HCT116 (cell line): Measurements from ENCODE around the gene IQCB1.

Source experiments
- ATF3 ChIP-seq: IDR thresholded peaks from 2 replicates; pipeline ENCODE4 v1.6.1; 2012
- CEBPB ChIP-seq: IDR thresholded peaks from 2 replicates; pipeline ENCODE4 v1.6.1; 2012; ENCODE audit warnings: low read depth
- CTCF ChIP-seq, 3 experiments: fragments of 200-600 bp in 1 of 3; sonication (generic) in 1 of 3; IDR thresholded peaks in 2 of 3; conservative IDR thresholded peaks in 1 of 3; 2 replicates each; pipeline ENCODE4 v1.5.1; 2012 to 2017; ENCODE audit warnings: low read depth in 2 of 3, low read length in 2 of 3, antibody characterized with exemption in 1 of 3, borderline replicate concordance in 1 of 3, control low read depth in 1 of 3, mild to moderate bottlenecking in 1 of 3, mixed read lengths in 1 of 3, mixed run types in 1 of 3, moderate library complexity in 1 of 3; ENCODE audit not compliant: insufficient read depth in 1 of 3
- EZH2phosphoT487 ChIP-seq: fragments of 200-600 bp; IDR thresholded peaks from 2 replicates; pipeline ENCODE4 v1.6.1; 2018; ENCODE audit warnings: antibody characterized with exemption, borderline replicate concordance
- JUND ChIP-seq: IDR thresholded peaks from 2 replicates; pipeline ENCODE4 v1.6.1; 2012
- POLR2A ChIP-seq: IDR thresholded peaks from 2 replicates; pipeline ENCODE4 v1.7.0; 2011; ENCODE audit warnings: borderline replicate concordance; ENCODE audit not compliant: insufficient read depth, insufficient read length; ENCODE audit errors: extremely low read depth
- POLR2AphosphoS5 ChIP-seq: IDR thresholded peaks from 2 replicates; pipeline ENCODE4 v1.6.1; 2011; ENCODE audit warnings: mild to moderate bottlenecking, low read depth, low read length, moderate library complexity
- RAD21 ChIP-seq: IDR thresholded peaks from 2 replicates; pipeline ENCODE4 v1.6.1; 2012; ENCODE audit warnings: low read depth, mild to moderate bottlenecking
- REST ChIP-seq: IDR thresholded peaks from 2 replicates; pipeline ENCODE4 v1.6.1; 2012; ENCODE audit warnings: low read depth
- SP1 ChIP-seq: IDR thresholded peaks from 2 replicates; pipeline ENCODE4 v1.6.1; 2012; ENCODE audit warnings: low read depth
- SRF ChIP-seq: IDR thresholded peaks from 2 replicates; pipeline ENCODE4 v1.6.1; 2012; ENCODE audit warnings: low read depth
- TCF7L2 ChIP-seq: IDR thresholded peaks from 2 replicates; pipeline ENCODE4 v1.7.0; 2011; ENCODE audit warnings: borderline replicate concordance, inconsistent platforms; ENCODE audit not compliant: insufficient read depth, insufficient read length; ENCODE audit errors: extremely low read depth
- ZBTB33 ChIP-seq: IDR thresholded peaks from 2 replicates; pipeline ENCODE4 v1.6.1; 2011; ENCODE audit warnings: mild to moderate bottlenecking, low read length, moderate library complexity; ENCODE audit not compliant: insufficient replicate concordance; ENCODE audit errors: extremely low read depth
- ZNF274 ChIP-seq: fragments of 200-500 bp; sonication (Bioruptor generic); IDR thresholded peaks from 2 replicates; pipeline ENCODE4 v1.6.1; 2014; ENCODE audit warnings: mild to moderate bottlenecking, low read depth, low read length, inconsistent platforms

- TF ChIP-seq RAD21 (no peak), CTCF (IDR thresholded peaks at IDR 0.05 in 2 of 3, conservative IDR thresholded peaks at IDR 0.05 in 1 of 3; ENCODE audit: borderline replicate concordance in 1 of 3, insufficient read depth in 1 of 3, low read depth in 2 of 3, low read length in 2 of 3) (no peak), ZBTB33 (no peak), JUND (no peak), POLR2AphosphoS5 (no peak), EZH2phosphoT487 (no peak), SP1 (no peak), SRF (no peak), POLR2A (no peak), ZNF274 (no peak), TCF7L2 (no peak), REST (no peak), ATF3 (no peak), CEBPB (no peak)
These were observed 25.6 kb downstream of the IQCB1 start for GRCh38 chr3:121809249-121809648.
